ENCODE data around the gene PPP1R1A. TPM values are rescaled to one million over a fixed set of nuclear protein-coding genes. Genes with fewer than 3 reads are reported as not detected.

Gene PPP1R1A
- total RNA-seq, 4 donors from 2014 or later = 3.6 to 10.2 (median 7.0) TPM

DNA sequence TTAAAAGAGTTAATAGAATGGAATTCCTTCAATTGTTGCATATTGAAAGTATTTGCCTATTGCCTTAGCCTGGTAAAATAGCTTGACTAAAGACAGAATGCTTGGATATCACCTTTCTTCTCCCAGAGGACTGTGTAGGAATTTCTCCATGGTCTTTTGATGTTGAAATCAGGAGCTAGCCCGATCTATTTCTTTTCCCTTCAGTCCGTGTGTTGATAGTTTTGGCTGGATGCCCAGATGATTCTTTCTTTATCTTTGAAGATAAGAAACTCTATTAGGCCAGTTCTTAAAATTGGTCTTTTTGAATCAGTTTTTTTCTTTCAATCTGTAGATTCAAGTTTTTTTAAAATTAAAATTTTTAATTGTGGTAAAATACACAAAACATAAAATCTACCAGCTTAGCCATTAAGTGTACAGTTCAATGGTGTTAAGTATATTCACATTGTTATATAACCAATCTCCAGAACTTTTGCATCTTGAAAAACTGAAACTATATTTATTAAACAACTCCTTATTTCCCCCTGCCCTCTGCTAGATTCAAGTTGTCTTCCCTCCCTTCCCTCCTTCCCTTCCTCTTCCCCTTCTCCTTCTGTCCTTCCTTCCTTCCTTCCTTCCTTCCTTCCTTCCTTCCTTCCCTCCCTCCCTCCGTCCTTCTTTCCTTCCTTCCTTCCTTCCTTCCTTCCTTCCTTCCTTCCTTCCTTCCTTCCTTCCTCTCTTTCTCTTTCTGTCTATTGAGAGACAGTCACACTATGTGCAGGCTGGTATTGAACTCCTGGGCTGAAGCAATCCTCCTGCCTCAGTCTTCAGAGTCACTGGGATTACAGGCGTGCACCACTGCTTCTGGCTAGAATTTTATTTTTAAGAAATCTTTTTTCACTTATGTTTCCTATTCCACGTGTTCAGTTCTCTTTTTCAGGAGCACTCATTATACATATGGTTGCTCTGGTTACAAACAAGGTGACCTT lies 36.1 kb upstream of the PPP1R1A start:
- Histone ChIP-seq H3K27ac (replicated peaks in 1 of 4) (no peak overlapping the region), H3K4me1 (no peaks in the 10 kb centered on the region), H3K27me3 (peaks cover 0 to 36% (median 0%) of the 10 kb centered on the region in 4 donors), H3K4me3 (no peak overlapping the region), H3K9me3 (peaks cover 0 to 3% (median 0%) of the 10 kb centered on the region in 4 donors), H3K36me3 (no peaks in the 10 kb centered on the region)
- WGBS = 47% methylated on average over 5 of the region's 5 CpGs
- DNase-seq (ENCODE audit: extremely low spot score) = no peak
- intact Hi-C loops (cut with DNase I) = no loop called here
- TF ChIP-seq EP300 (IDR thresholded peaks at IDR 0.05) (no peak), POLR2AphosphoS5 (IDR thresholded peaks at IDR 0.05) (no peak), POLR2A (IDR thresholded peaks at IDR 0.05; ENCODE audit: low read depth) (no peak)

GRCh38 chr12:54622463-54623183 lies 34.2 kb upstream of the PPP1R1A start:
- H3K4me3 ChIP-seq = no peak overlapping the region
- peaks cover 0 to 3% (median 0%) of the 10 kb centered on the region in 4 donors for H3K9me3 ChIP-seq
- no peaks in the 10 kb centered on the region for H3K36me3 ChIP-seq
- peaks cover 0 to 23% (median 0%) of the 10 kb centered on the region in 4 donors for H3K27me3 ChIP-seq
- DNase-seq (ENCODE audit: extremely low spot score) = no peak
- no peak for TF ChIP-seq POLR2AphosphoS5 (IDR thresholded peaks at IDR 0.05)
- TF ChIP-seq, protein P1, sequence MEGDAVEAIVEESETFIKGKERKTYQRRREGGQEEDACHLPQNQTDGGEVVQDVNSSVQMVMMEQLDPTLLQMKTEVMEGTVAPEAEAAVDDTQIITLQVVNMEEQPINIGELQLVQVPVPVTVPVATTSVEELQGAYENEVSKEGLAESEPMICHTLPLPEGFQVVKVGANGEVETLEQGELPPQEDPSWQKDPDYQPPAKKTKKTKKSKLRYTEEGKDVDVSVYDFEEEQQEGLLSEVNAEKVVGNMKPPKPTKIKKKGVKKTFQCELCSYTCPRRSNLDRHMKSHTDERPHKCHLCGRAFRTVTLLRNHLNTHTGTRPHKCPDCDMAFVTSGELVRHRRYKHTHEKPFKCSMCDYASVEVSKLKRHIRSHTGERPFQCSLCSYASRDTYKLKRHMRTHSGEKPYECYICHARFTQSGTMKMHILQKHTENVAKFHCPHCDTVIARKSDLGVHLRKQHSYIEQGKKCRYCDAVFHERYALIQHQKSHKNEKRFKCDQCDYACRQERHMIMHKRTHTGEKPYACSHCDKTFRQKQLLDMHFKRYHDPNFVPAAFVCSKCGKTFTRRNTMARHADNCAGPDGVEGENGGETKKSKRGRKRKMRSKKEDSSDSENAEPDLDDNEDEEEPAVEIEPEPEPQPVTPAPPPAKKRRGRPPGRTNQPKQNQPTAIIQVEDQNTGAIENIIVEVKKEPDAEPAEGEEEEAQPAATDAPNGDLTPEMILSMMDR (IDR thresholded peaks at IDR 0.05) = no peak
- TF ChIP-seq POLR2A (IDR thresholded peaks at IDR 0.05; ENCODE audit: low read depth) = no peak
- H3K27ac ChIP-seq (replicated peaks in 1 of 4) = no peak overlapping the region
- intact Hi-C loops (cut with DNase I) = no loop called here
- H3K4me1 ChIP-seq = no peaks in the 10 kb centered on the region

GRCh38 chr12:54616933-54617680 lies 28.6 kb upstream of the PPP1R1A start:
- no peak for DNase-seq (ENCODE audit: extremely low spot score)
- H3K27me3 ChIP-seq = peaks cover 0 to 21% (median 0%) of the 10 kb centered on the region in 4 donors
- H3K9me3 ChIP-seq = no peaks in the 10 kb centered on the region
- intact Hi-C loops (cut with DNase I) = no loop called here
- TF ChIP-seq POLR2AphosphoS5 (IDR thresholded peaks at IDR 0.05) (no peak), EP300 (IDR thresholded peaks at IDR 0.05) (no peak)
- TF ChIP-seq, protein P1 (IDR thresholded peaks at IDR 0.05) = no peak
- 62% methylated on average over 6 of the region's 6 CpGs for WGBS
- H3K4me1 ChIP-seq = no peaks in the 10 kb centered on the region
- no peaks in the 10 kb centered on the region for H3K36me3 ChIP-seq
- no peak overlapping the region for H3K27ac ChIP-seq (replicated peaks in 1 of 4)
- H3K4me3 ChIP-seq = no peak overlapping the region

GRCh38 chr12:54612225-54612750 lies 23.8 kb upstream of the PPP1R1A start:
- Histone ChIP-seq H3K4me3 (no peak overlapping the region), H3K9me3 (no peaks in the 10 kb centered on the region), H3K4me1 (no peaks in the 10 kb centered on the region), H3K36me3 (no peaks in the 10 kb centered on the region), H3K27me3 (peaks cover 0 to 21% (median 0%) of the 10 kb centered on the region in 4 donors), H3K27ac (replicated peaks in 1 of 4) (no peak overlapping the region)
- intact Hi-C loops (cut with DNase I) = no loop called here
- 70% methylated on average over 1 of the region's 1 CpG for WGBS
- DNase-seq (ENCODE audit: extremely low spot score) = no peak
- no peak for TF ChIP-seq EP300 (IDR thresholded peaks at IDR 0.05)
- TF ChIP-seq, protein P1 (IDR thresholded peaks at IDR 0.05) = no peak
- TF ChIP-seq POLR2A (IDR thresholded peaks at IDR 0.05; ENCODE audit: low read depth) = no peak
- TF ChIP-seq POLR2AphosphoS5 (IDR thresholded peaks at IDR 0.05) = no peak

Measured in esophagus muscularis mucosa (tissue), 4 donors.